ENCODE measurements around the gene MKI67.
"Not testable (repeated sequence)": the region's sequence is repeated elsewhere in the genome, so short reads cannot be mapped to it uniquely, and the experiment has no call there.

Gene MKI67

GRCh38 chr10:128095753-128096469, 30.3 kb downstream of the MKI67 start:
- no peak overlapping the region for H3K27ac ChIP-seq
- no peak for TF ChIP-seq CTCF (conservative IDR thresholded peaks at IDR 0.05)

- H3K27ac ChIP-seq, result no peak overlapping the region
- no peak for TF ChIP-seq CTCF (conservative IDR thresholded peaks at IDR 0.05)
Observed at GRCh38 chr10:128095027-128095752, 31.0 kb downstream of the MKI67 start.

- not testable (repeated sequence) for H3K27ac ChIP-seq
Observed at GRCh38 chr10:128094596-128094995, 31.6 kb downstream of the MKI67 start.

- H3K27ac ChIP-seq, result no peak overlapping the region
- TF ChIP-seq CTCF (conservative IDR thresholded peaks at IDR 0.05), result no peak
Observed at GRCh38 chr10:128092454-128092853, 33.8 kb downstream of the MKI67 start.

- TF ChIP-seq CTCF (conservative IDR thresholded peaks at IDR 0.05), result no peak
Observed at GRCh38 chr10:128091636-128092210, 34.5 kb downstream of the MKI67 start.

GRCh38 chr10:128087884-128088709, 38.1 kb downstream of the MKI67 start:
- no peak overlapping the region for H3K27ac ChIP-seq
- TF ChIP-seq CTCF (conservative IDR thresholded peaks at IDR 0.05), result no peak; the same call in 1 of the 2 replicates

More at GRCh38 chr10:128091636-128092210, 34.5 kb downstream of the MKI67 start:
- H3K27ac ChIP-seq, result no peak overlapping the region

GRCh38 chr10:128087146-128087883, 38.9 kb downstream of the MKI67 start:
- H3K27ac ChIP-seq, result no peak overlapping the region
- TF ChIP-seq CTCF (conservative IDR thresholded peaks at IDR 0.05), result no peak

Data from VCaP (cell line).